Coronary artery (tissue), 2 donors: ENCODE data around the gene HDAC9.

Experiments
- DNase-seq: peaks from one replicate; pipeline ENCODE4 v3.0.0-alpha.2; 2017; ENCODE audit warnings: low spot score
- H3K27ac ChIP-seq, 2 donors: fragments of 200-600 bp; sonication (generic); one replicate each; pipeline ENCODE4 v1.5.1; 2016 to 2019
- H3K4me3 ChIP-seq: fragments of 200-600 bp; sonication (generic); 2 replicates; pipeline ENCODE4 v1.5.1; 2016; ENCODE audit warnings: mild to moderate bottlenecking, moderate library complexity
- TF ChIP-seq, protein P1 (sequence below): fragments of 200-600 bp; sonication (generic); IDR thresholded peaks from one replicate; pipeline ENCODE4 v1.5.1; 2019; ENCODE audit warnings: antibody characterized with exemption

HDAC9 gene

GRCh38 chr7:18509481-18509880, 13.9 kb downstream of the HDAC9 start:
- Histone ChIP-seq H3K27ac (peak overlapping the region; percentile 78 to 87), H3K4me3 (peak overlapping the region; percentile 61)
- TF ChIP-seq, protein P1, sequence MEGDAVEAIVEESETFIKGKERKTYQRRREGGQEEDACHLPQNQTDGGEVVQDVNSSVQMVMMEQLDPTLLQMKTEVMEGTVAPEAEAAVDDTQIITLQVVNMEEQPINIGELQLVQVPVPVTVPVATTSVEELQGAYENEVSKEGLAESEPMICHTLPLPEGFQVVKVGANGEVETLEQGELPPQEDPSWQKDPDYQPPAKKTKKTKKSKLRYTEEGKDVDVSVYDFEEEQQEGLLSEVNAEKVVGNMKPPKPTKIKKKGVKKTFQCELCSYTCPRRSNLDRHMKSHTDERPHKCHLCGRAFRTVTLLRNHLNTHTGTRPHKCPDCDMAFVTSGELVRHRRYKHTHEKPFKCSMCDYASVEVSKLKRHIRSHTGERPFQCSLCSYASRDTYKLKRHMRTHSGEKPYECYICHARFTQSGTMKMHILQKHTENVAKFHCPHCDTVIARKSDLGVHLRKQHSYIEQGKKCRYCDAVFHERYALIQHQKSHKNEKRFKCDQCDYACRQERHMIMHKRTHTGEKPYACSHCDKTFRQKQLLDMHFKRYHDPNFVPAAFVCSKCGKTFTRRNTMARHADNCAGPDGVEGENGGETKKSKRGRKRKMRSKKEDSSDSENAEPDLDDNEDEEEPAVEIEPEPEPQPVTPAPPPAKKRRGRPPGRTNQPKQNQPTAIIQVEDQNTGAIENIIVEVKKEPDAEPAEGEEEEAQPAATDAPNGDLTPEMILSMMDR: no peak
- DNase-seq: no peak

DNA sequence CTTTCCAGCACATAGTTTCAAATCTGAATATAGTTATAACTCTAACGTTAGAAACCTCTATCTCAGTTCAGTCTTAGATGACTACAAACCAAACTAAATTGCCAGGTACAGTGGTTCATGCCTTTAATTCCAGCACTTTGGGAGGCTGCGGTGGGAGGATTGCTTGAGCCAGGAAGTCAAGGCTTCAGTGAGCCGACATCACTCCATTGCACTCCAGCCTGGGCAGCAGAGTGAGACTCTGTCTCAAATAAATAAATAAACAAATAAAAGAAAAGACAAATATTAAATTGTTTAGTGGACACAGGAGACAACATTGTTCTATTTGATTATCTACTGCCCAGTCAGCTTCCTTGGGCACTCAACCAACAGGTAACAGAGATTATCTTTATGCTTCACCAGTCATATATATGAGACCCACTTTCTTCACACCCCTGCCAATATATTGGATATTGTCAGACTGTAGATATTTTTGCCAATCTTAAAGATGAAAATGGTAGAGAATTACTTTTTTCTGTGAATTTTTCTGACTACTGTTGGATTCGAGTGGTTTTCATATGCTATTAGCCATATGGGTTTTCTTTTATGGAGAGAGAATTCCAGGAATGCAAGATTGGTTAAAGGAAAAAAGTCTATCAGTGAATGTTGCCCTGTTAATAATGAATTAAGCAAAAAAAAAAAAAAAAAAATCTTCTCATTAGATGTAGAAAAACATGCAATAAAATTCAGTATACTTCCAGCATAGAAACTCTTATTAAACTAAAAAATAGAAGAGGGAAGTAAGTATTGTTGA, 16.0 kb downstream of the HDAC9 start:
- DNase-seq: no peak
- H3K4me3 ChIP-seq: no peak overlapping the region
- TF ChIP-seq, protein P1: no peak
- peak overlapping the region; percentile 10 to 15 for H3K27ac ChIP-seq

- no peak for DNase-seq
- TF ChIP-seq, protein P1: no peak
- Histone ChIP-seq H3K4me3 (no peak overlapping the region), H3K27ac (peak overlapping the region in 1 of 2 donors; percentile 44)
Measured at GRCh38 chr7:18513343-18513742, 17.8 kb downstream of the HDAC9 start.

- no peak overlapping the region for H3K4me3 ChIP-seq
- TF ChIP-seq, protein P1: no peak
- DNase-seq: no peak
- H3K27ac ChIP-seq: peak overlapping the region; percentile 22 to 70
Measured at GRCh38 chr7:18515067-18515466, 19.5 kb downstream of the HDAC9 start.

GRCh38 chr7:18517646-18518045, 22.1 kb downstream of the HDAC9 start:
- DNase-seq: no peak
- Histone ChIP-seq H3K27ac (peak overlapping the region in 1 of 2 donors; percentile 34), H3K4me3 (no peak overlapping the region)
- TF ChIP-seq, protein P1: no peak

DNA sequence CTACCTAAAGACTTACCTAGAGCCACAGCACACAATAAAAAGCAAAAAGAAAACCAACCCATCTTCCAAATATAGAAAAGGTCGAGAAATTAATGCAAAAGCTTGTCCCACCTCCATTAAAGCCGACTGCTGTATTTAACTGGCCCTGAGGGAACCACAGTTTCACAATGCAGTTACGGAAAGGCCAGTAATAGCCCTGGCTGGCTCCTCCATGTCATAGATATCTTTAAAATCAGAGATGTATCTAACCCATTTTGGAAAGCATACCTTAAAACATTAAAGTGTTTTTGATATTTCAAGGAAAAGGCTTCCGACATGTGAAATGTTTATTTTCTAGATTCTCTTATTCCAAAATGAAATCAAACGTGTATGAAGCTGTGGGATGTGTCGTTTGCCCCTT, 23.0 kb downstream of the HDAC9 start:
- DNase-seq: no peak
- Histone ChIP-seq H3K27ac (no peak overlapping the region), H3K4me3 (no peak overlapping the region)
- TF ChIP-seq, protein P1: no peak
